ENCODE results near the gene ZDHHC1.
A peak's percentile ranks its signal among the peaks of the same experiment; 100 is the strongest.
"Not testable (repeated sequence)": the region's sequence is repeated elsewhere in the genome, so short reads cannot be mapped to it uniquely, and the experiment has no call there.

The ZDHHC1 gene

GRCh38 chr16:67361038-67361437 is 55.2 kb downstream of the ZDHHC1 start:
- DNase-seq: no peak

- DNase-seq: not testable (repeated sequence)
These were observed 56.6 kb downstream of the ZDHHC1 start for GRCh38 chr16:67359540-67360269.

- DNase-seq: no peak
These were observed 58.7 kb downstream of the ZDHHC1 start for GRCh38 chr16:67357561-67357960.

- peak; percentile 30 for DNase-seq
These were observed 59.9 kb downstream of the ZDHHC1 start for GRCh38 chr16:67356396-67356795.

- DNase-seq: not testable (repeated sequence)
These were observed 63.8 kb downstream of the ZDHHC1 start for GRCh38 chr16:67352463-67352862.

GRCh38 chr16:67350324-67350723 is 66.0 kb downstream of the ZDHHC1 start:
- no peak for DNase-seq

GRCh38 chr16:67349172-67349571 is 67.1 kb downstream of the ZDHHC1 start:
- DNase-seq: no peak

GRCh38 chr16:67346341-67346740 is 69.9 kb downstream of the ZDHHC1 start:
- no peak for DNase-seq

- no peak for DNase-seq
These were observed 70.9 kb downstream of the ZDHHC1 start for GRCh38 chr16:67345401-67345800.
